Femur (tissue), 1 donor: Measurements from ENCODE around the gene COG4.
"Not testable (repeated sequence)": the region's sequence is repeated elsewhere in the genome, so short reads cannot be mapped to it uniquely, and the experiment has no call there.

Experiments used
- DNase-seq: peaks from one replicate; pipeline ENCODE4 v3.0.0-alpha.2; 2017

The COG4 gene

DNA sequence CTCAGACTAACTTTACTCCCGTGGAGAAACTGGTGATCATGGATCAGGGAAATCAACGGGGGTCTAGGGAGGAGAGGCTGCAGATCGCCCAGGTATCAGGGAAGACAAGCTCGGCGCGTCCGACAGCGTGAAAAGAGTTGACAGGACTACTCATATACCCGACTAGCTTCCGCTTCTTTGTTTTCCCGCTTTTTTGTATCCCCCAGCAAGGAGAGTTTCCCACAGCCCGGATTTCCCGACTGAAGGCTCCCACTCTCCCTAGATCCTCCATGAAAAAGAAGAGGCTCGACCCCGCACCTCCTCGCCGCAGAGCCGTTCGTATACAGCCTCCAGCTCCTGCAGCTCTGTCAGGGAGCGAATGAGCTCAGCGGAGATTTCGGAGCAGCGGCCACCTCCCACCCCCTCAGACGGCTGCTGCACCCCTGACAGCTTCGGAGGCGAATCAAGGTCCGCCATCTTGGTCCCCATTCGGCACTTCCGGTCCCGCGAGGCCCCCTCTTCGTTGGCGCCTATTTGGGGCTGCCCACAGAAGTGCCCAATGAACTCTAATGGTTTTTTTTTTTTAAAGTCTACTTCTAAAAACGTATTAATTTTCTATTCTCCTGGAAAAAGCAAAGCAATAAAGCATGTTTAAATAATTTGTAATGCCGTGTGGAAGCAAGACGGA lies at the start of gene COG4:
Gene COG4 (minus strand): TSS at position 479 of the 667 bp plus-strand sequence. CDS start 11 bp downstream, at position 468.
- peak; percentile 93 for DNase-seq

DNA sequence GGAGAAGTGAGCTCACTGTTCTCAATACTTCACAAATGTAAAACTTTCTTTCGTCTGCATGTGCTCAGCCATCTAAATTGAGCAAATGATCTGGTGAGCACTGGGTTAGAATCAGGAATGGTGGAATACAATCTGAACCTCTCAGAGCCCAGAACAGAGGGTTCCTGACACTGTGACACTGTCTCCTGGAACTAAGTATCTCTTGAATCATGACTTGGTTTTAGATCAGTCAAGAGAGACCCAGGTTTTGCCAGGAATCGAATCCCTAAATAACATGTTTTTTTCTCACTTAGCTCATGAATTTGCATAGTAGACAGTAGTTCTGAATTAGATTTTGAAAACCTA lies 49.5 kb upstream of the COG4 start:
- no peak for DNase-seq

DNA sequence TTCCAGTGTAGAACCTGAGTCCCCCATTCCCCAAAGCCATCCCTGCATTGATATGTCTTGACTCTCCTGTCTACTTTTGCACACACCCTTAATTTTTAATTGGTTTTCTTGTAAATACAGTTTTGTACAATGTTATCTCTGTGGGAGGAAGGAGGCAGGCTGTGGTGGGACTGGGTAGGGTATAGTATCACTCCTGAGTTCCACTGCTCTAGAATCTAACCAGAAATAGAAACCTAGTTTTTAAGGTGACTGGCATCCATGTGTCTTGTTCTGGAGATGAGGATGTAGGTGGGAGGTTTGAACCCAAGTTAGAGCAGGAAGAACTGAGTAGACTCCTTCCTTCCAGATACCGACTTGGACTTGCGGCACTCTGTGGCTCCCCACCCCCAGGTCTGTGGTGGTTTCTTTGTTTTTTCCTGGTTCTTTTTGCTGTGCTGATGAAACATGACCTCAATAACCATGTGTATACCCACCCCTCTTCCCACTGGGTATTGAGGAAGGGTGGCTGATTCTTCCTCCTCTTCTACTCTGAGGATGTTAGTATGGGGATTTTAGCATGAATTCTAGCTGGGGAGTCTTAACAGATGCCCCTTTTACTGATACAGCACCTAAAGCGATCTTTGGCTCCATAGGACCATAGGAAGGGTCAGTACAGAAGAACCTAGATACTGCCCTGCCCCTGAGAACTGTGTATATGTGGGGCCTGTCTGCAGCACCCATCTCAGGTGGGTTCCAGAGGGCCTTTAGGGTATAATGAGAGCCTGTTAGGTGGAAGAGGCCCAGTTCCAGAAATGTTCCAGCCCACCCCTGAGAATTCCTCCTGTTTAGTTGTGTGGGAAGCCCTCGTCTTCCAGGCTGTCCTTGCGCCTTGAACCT lies 48.9 kb upstream of the COG4 start:
- DNase-seq: no peak

DNA sequence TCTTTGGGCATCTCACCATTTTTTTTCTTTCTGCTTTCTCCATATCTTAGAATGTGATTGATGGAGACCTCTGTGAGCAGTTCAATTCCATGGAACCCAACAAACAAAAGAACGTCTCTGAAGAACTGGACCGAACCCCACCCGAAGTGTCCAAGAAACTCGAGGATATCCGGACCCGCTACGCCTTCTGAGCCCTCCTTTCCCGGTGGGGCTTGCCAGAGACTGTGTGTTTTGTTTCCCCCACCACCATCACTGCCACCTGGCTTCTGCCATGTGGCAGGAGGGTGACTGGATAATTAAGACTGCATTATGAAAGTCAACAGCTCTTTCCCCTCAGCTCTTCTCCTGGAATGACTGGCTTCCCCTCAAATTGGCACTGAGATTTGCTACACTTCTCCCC lies 48.3 kb upstream of the COG4 start:
- DNase-seq: no peak

DNA sequence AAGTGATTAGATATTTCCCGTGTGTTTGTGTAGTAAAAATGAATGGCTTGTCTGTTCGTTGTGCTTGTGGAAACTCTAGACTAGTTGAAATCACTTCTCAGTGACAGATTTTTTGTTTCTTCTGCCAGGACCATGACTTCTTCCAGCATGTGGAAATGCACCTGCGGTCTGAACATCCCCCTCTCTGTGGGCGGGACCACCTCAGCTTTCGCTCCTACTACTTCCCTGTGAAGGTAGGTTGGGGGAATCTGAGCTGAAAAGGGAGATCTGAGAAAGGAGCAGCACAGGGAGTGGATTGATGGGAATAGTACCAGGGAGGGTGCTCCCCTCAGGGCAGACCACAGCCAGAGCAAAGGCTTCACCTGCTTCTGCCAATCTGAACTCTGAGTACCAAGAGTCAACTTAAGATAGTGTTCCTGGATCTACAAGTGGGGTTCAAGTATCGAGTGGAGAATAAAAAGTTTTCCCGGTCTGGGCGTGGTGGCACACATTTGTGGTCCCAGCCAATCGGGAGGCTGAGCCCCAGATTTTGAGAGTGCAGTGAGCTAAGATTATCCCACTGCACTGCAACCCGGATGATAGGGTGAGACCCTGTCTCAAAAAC lies 47.7 kb upstream of the COG4 start:
- no peak for DNase-seq

DNA sequence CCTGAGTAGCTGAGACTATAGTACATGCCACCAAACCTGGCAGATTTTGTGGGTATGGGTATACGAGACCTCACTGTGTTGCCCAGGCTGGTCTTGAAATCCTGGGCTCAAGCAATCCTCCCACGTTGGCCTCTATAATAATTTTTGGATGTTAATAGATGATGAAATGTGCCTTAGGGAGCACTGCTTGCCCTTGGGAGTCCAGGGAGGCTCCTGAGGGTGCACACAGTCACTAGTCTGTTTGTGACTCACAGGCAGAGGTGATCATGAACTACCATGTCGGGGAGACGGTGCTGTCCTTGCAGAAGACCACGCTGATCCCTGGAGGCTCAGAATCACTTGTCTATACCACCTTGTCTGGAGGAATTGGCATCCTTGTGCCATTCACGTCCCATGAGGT lies 46.4 kb upstream of the COG4 start:
- no peak for DNase-seq

DNA sequence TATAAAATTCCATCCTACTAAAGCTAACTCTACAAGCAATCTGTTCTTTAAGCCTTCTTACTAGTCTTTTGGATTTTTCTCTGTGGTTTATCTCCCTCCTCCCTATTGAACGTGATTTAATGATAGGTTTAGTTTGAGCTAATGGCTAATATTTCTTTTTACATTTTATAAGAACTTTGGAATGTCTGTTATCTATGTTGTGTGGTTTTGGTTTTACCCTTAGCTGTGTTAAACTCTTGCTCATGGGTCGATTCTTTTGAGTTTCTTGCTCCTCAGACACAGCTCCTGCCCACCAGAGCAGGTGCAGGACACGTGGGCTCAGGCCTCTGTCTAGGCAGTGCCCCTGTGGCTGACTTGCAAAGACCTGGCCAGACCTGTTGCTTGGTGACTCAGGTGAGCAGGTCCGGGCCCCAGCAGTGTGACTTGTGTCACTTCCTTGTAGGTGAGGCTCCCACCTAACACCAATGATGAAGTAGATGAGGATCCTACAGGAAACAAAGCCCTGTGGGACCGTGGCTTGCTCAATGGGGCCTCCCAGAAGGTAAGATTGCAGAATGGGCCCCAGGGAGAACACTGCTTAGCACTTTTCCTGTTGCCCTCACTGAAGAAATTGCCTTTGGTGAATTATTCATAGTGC lies 45.4 kb upstream of the COG4 start:
- DNase-seq: no peak

DNA sequence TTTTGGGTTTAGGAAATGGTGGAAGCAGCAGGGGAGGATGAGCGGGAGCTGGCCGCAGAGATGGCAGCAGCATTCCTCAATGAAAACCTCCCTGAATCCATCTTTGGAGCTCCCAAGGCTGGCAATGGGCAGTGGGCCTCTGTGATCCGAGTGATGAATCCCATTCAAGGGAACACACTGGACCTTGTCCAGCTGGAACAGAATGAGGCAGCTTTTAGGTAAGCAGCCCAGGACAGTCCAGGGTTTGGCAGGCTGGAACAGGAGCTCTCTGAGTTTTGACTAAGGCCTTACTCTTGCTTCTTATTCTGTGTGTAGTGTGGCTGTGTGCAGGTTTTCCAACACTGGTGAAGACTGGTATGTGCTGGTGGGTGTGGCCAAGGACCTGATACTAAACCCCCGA lies 41.7 kb upstream of the COG4 start:
- no peak for DNase-seq

DNA sequence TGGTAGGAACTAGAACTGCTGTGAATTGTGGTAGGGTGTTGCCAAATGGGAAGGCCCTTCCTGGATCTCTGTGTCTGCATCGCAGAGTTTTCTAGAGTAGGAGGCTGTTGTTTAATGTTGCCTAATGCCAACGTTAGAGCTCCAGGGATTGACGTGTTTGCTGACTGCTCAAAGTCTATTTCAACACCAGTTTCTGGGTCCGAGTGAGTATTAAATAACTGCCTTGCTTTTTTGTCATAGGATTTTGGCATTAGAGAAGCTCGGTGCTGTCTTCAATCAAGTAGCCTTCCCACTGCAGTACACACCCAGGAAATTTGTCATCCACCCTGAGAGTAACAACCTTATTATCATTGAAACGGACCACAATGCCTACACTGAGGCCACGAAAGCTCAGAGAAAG lies 40.3 kb upstream of the COG4 start:
- DNase-seq: no peak

DNA sequence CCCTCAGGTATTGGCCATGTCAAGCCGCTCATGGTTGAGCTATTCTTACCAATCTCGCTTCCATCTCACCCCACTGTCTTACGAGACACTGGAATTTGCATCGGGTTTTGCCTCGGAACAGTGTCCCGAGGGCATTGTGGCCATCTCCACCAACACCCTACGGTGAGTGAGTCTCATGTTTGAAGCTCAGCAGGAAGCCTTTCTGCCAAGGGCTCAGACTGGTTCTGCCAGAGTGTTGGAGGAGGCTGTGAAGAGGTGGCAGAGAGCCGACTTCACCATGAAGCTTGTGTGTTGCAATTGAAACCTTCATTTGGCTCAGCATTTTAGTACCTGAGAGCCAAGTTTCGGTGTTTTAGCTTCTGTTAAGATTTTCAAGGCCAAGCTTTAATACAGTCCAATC lies 38.3 kb upstream of the COG4 start:
- DNase-seq: no peak

DNA sequence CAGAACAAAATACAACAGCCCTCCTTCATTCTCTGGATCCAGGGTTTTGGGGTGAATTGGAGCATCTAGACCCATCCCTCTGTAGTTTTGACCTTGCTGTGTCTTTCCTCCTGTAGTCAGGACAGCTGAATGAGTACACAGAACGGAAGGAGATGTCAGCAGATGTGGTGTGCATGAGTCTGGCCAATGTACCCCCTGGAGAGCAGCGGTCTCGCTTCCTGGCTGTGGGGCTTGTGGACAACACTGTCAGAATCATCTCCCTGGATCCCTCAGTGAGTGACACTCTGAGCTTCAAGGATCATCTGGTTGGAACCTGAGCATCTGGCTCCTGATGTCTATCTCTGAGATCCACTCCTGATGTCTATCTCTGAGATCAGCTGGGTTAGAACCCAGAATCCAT lies 32.7 kb upstream of the COG4 start:
- DNase-seq: no peak

DNA sequence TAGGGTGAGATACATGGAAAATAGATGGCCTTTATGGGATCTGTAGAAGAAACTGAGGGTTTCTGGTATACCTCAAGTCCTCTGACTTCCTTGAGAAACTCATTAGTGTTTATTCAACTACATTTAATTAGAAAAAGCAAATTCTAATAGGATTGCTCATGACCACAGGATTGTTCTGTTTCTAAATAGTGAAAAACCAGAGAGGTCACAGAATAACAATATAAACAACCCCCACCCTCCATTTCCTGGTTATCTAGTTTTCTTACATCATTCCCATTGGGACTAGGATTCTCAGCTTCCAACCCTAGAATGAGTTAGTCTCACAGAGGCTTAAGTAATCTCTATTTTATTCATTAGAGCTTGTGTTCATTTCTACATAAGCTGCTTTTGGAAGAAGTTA lies 30.3 kb upstream of the COG4 start:
- DNase-seq: no peak

DNA sequence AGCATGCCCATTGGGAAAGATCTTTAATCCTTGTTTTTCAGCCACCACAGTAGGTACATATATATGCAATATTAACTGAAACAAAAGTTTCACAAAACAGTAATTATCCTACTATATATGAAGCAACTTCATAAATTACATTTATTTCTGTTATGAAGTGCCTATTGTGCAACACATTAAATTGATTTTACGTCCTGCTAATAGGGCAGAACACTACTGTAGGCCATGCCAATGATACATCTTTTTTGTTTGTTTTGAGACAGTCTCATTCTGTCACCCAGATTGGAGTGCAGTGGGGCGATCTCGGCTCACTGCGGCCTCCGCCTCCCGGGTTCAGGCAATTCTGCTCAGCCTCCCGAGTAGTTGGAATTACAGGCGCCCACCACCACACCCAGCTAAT lies 29.3 kb upstream of the COG4 start:
- no peak for DNase-seq

DNA sequence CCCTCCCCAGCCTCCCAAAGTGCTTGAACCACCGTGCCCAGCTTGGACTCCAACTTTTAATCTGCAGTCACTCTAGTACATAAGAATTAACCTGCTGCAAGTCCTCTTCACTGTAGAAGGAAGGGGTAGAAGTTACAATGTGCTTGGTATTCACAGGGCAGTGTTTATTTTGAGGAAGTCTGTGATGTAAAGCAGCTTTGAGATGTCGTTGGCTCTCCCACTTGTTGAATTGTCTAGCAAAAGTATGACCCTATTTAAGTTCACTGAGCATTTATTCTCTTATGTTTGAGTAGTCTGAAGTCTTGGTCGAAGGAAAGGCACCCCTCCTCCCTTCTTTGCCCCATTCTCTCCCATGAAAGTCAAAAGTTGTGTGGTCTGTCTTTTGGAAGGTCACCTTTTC lies 28.4 kb upstream of the COG4 start:
- no peak for DNase-seq

DNA sequence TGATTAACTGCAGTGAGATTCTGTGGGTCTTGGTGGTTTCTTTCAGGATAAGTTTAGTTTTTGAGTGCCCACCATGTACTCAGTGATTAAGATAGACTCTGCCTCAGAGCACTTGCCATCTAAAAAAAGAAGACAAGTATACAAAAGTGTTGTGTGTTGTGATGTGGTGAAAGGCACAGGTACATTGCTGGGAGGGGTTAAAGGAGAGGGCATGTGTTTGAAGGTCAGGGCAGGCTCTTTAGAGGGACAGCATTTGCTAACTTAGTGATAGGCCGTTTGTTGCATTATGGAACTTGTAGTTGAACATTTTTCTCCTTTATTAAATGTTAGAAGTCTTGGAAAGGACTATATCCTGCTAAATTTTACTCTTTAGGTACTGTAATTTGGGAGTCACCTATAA lies 26.7 kb upstream of the COG4 start:
- DNase-seq: no peak

DNA sequence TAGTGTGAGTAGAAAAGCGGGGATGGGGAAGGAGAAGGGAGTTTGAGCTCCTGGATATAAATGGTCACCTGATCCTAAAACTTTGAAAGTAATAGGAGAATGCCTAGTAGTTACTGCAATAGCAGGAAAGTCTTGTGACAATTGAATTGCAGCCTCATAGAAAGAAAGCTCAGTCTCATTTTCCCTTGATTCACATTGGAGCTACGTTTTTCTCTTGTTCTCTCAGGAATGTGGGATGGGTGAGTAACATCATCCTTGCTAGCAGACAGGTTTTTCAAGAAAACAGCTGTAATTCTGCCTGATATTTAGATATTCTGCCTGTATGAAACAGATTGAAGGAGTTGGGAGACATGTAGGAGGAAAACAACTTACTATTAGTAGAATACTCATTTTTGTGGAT lies 25.6 kb upstream of the COG4 start:
- DNase-seq: no peak

DNA sequence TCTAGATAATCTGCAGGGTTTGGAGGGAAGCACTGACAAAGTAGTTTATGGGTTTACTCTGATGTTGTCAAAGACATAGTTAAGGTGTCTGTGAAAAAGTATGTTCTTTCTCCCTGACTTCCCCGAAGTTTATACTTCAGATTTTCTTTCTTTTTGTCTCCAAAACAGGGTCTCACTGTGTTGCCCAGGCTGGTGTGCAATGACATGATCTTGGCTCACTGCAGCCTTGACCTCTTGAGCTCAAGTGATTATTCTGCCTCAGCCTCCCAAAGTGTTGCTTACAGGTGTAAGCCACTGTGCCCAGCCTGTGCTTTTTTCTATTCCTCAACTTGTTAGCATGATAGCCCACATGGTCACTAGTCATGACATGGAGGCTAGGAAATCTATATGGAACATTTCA lies 21.2 kb upstream of the COG4 start:
- DNase-seq: no peak

DNA sequence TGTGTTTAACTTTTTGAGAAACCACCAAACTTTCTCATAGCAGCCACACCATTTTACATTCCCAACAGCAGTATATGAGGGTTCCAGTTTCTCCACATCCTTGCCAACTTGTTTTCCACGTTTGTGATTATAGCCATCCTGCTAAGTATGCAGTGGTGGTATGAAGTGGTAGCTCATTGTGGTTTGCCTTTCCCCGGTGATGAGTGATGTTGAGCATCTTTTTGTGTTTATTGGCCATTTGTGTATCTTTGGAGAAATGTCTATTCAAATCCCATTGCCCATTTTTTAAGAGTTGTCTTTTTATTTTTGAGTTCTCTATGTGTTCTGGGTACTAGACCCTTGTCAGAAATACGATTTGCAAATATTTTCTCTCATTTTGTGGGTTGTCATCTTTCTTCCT lies 17.6 kb upstream of the COG4 start:
- no peak for DNase-seq

DNA sequence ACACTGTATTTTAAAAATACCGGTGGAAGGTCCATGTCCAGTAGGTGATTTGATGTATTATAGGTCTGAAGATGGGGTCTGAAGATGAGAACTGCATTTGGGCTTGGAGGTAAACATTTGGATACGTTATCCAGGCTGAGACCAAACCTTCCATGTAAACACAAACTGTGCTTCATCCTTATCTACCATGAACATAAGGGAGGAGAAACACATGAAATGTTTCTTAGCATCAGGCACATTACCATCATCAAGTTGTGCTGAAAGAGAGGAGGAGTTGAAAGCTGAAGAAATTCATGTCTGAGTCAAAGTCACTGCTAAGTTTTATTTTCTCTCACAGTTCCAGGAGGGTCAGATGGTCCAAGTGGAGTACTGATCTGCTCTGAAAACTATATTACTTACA lies 11.6 kb upstream of the COG4 start:
- no peak for DNase-seq

DNA sequence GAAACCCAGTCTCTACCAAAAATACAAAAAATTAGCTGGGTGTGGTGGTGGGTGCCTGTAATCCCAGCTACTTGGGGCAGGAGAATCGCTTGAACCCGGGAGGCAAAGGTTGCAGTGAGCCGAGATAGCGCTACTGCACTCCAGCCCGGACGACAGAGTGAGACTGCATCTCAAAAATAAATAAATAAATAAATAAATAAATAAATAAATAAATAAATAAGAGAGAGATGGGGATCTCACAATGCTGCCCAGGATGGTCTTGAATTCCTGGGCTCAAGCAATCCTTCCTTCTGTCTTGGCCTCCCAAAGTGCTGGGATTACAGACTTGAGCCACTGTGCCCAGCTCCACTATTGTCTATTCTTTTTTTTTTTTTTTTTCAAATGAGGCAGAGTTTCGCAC lies 6.6 kb upstream of the COG4 start:
- not testable (repeated sequence) for DNase-seq

DNA sequence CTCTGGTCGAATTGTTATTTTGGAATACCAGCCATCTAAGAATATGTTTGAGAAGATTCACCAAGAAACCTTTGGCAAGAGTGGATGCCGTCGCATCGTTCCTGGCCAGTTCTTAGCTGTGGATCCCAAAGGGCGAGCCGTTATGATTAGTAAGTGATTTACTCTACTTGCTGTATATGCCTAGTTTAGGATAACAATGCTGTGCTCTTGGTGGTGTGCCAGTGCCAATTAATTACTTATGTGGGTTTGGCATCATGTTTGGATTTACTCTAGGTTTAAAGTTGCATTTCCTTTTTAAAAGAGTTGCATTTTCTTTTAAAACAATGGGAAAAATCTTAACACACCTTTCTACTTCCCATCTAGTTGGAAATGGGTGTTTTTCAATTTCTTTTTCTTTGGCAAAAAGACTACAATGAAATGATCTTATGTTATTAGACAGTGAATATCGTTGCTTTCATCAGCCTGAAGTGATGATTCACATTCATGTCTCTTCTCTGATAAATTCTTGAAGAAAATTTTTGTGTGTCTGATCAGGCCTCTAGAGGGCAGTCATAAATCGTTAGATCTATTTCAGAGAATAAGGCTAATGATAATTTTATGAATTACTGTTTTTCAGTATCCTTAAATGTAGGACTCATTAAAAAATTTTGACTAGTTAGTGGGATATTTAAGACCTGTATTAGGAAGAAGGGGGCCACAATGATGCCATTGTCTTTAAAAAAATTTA lies 5.9 kb upstream of the COG4 start:
- DNase-seq: no peak

DNA sequence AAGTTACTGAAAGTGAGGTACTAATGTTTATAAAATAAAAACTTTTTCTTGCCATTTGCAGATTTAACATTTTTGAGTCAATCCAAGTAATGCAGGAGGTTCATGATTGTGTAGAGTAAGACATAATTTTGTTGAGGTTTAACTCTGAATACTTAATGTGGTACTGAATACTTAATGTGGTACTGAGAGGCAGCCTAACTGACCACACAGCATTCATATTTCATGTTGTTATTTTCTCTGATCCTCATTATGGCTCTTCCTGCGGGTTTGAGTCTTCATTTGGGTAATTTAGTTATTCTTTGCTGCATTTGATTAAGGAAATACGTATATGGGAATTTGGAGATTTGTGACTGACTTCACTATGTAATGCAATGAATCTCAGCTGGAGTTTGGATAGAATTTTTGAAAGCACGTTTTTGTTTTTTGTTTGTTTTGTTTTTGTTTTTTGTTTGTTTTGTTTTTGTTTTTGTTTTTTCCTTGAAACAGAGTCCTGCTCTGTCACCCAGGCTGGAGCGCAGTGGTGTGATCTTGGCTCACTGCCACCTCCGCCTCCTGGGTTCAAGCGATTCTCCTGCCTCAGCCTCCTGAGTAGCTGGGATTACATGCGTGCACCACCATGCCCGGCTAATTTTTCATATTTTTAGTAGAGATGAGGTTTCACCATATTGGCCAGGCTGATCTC lies 4.1 kb upstream of the COG4 start:
- DNase-seq: no peak

DNA sequence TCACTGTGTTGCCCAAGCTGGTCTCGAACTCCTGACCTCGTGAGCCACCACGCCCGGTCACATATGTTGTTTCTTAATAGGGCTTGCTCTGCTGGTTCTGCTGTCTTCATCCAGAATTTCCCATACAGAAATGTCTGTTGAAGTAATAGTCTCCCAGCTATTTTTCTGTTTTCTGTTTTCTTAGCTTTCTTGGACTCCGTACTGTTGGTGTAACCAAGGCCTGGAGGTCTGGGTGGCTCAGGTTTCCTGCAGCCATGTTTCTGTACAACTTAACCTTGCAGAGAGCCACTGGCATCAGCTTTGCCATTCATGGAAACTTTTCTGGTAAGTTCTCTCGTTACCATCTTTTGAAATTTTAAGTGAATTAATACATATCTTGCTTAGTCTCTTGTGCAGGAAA lies 3.0 kb upstream of the COG4 start:
- no peak for DNase-seq
